Panc1 (cell line): Measurements from ENCODE around the gene FRS2.

Experiments used
- CTCF ChIP-seq: fragments of 450-650 bp; IDR thresholded peaks from 2 replicates; pipeline ENCODE4 v1.5.1; 2017; ENCODE audit warnings: mild to moderate bottlenecking
- POLR2AphosphoS5 ChIP-seq: IDR thresholded peaks from 2 replicates; pipeline ENCODE4 v1.6.1; 2012; ENCODE audit warnings: mild to moderate bottlenecking, low read depth, low read length, moderate library complexity
- SIN3A ChIP-seq: IDR thresholded peaks from 2 replicates; pipeline ENCODE4 v1.6.1; 2012; ENCODE audit warnings: low read depth, mild to moderate bottlenecking, low read length, moderate library complexity, borderline replicate concordance; ENCODE audit not compliant: insufficient read depth
- TCF7L2 ChIP-seq: IDR thresholded peaks from 2 replicates; pipeline ENCODE4 v1.6.1; 2011; ENCODE audit warnings: mild to moderate bottlenecking, low read depth, low read length, inconsistent platforms
- TF ChIP-seq, protein P1 (sequence below), 2 experiments: IDR thresholded peaks; 2 replicates each; pipeline ENCODE4 v1.6.1; 2011 to 2012; ENCODE audit warnings: low read depth in 2 of 2, control low read depth in 1 of 2, low read length in 1 of 2, mild to moderate bottlenecking in 1 of 2, moderate library complexity in 1 of 2; ENCODE audit not compliant: insufficient read depth in 1 of 2

GRCh38 chr12:69620077-69620476 is 149.9 kb downstream of the FRS2 start:
- TF ChIP-seq CTCF (no peak), POLR2AphosphoS5 (no peak), SIN3A (no peak), TCF7L2 (no peak)
- TF ChIP-seq, protein P1, sequence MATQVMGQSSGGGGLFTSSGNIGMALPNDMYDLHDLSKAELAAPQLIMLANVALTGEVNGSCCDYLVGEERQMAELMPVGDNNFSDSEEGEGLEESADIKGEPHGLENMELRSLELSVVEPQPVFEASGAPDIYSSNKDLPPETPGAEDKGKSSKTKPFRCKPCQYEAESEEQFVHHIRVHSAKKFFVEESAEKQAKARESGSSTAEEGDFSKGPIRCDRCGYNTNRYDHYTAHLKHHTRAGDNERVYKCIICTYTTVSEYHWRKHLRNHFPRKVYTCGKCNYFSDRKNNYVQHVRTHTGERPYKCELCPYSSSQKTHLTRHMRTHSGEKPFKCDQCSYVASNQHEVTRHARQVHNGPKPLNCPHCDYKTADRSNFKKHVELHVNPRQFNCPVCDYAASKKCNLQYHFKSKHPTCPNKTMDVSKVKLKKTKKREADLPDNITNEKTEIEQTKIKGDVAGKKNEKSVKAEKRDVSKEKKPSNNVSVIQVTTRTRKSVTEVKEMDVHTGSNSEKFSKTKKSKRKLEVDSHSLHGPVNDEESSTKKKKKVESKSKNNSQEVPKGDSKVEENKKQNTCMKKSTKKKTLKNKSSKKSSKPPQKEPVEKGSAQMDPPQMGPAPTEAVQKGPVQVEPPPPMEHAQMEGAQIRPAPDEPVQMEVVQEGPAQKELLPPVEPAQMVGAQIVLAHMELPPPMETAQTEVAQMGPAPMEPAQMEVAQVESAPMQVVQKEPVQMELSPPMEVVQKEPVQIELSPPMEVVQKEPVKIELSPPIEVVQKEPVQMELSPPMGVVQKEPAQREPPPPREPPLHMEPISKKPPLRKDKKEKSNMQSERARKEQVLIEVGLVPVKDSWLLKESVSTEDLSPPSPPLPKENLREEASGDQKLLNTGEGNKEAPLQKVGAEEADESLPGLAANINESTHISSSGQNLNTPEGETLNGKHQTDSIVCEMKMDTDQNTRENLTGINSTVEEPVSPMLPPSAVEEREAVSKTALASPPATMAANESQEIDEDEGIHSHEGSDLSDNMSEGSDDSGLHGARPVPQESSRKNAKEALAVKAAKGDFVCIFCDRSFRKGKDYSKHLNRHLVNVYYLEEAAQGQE (IDR thresholded peaks at IDR 0.05; ENCODE audit: insufficient read depth in 1 of 2, low read depth in 2 of 2, low read length in 1 of 2): no peak
